Left renal pelvis (tissue), 4 donors: Measurements from ENCODE around the gene NFS1. TPM values are rescaled to one million over a fixed set of nuclear protein-coding genes. Genes with fewer than 3 reads are reported as not detected.

Experiments used
- DNase-seq, 4 donors: peaks; one replicate each; pipeline ENCODE4 v3.0.0-alpha.2; 2013; ENCODE audit warnings: low read depth in 4 of 4, low spot score in 3 of 4
- polyA plus RNA-seq, 4 donors: library from polyadenylated mRNA; unstranded; fragments of 120-200 nt; gene quantifications; one replicate each; pipeline ENCODE4 v1.2.1, GENCODE V29; 2013; ENCODE audit not compliant: insufficient read length in 4 of 4

NFS1 gene
- polyA plus RNA-seq, 4 donors: 20.6 to 29.8 (median 28.2) TPM

DNA sequence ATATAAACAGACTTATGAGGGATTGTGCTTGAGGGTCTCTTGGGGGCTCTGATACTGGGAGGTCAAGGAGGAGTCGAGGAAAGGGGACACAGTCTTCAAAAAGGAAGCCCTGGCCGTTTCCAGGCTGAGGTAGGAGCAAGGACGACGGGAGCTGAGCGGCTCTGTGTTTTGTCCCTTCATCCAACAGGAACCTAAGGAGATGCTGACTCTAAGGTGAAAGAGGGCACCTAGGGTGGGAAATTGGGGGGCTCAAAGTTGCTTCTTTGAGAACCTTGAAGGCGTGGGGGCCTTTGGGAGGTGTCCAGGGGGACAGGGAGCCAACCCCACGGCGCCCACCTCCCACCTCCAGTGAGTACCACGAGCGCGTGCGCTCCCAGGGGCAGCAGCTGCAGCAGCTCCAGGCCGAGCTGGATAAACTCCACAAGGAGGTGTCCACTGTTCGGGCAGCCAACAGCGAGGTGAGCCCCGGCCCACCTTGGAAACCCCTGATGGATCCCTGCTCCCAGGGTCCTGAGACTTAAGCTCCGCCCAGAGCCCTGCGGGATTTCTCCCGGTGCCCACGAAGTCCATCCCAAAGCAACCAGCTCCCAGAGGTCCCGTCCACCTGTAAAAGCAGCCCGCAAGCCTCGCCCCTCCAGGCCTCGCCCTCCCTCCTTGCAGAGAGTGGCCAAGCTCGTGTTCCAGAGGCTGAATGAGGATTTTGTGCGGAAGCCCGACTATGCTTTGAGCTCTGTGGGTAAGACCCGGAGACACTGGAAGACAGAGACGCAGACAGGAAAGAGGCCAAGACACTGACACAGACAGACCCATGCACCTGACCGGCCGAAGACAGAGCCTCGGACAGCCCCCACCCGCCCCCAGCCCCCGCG, 80.7 kb downstream of the NFS1 start:
- no peak for DNase-seq

Other genes with a start within 250 kb of the NFS1 start
- gene CEP250, start 243.8 kb downstream of the NFS1 start, polyA plus RNA-seq: 10 to 100 TPM; 41.3 to 67.2 (median 47.3) TPM
- not detected for gene C20orf173, start 169.7 kb downstream of the NFS1 start, polyA plus RNA-seq
- 100 to 1,000 TPM; 279 to 362 (median 318) TPM for gene ERGIC3, start 157.3 kb downstream of the NFS1 start, polyA plus RNA-seq
- gene SPAG4, start 83.5 kb downstream of the NFS1 start, polyA plus RNA-seq: 1 to 10 TPM; 2.5 to 5.2 (median 3.7) TPM
- 100 to 1,000 TPM; 156 to 222 (median 190) TPM for gene CPNE1, start 34.5 kb downstream of the NFS1 start, polyA plus RNA-seq
- 100 to 1,000 TPM in 1 of 4 donors, 10 to 100 TPM in 3; 89.6 to 115 (median 95.2) TPM for gene RBM12, start 34.5 kb downstream of the NFS1 start, polyA plus RNA-seq
- 100 to 1,000 TPM in 1 of 4 donors, 10 to 100 TPM in 3; 40.3 to 110 (median 55.3) TPM for gene ROMO1, start 53 bp upstream of the NFS1 start, polyA plus RNA-seq
- gene RBM39, start 42.9 kb upstream of the NFS1 start, polyA plus RNA-seq: 100 to 1,000 TPM; 401 to 678 (median 570) TPM
- 10 to 100 TPM; 32.5 to 42.7 (median 41.1) TPM for gene PHF20, start 72.7 kb upstream of the NFS1 start, polyA plus RNA-seq